HG03442 (cell line): ENCODE data around the gene NACA2.
"Not testable (repeated sequence)": the region's sequence is repeated elsewhere in the genome, so short reads cannot be mapped to it uniquely, and the experiment has no call there.

Source experiments
- ATAC-seq: cut with Tn5 transposase; IDR thresholded peaks from one replicate; pipeline ENCODE4 v1.9.1; 2021; ENCODE audit warnings: mild to moderate bottlenecking, moderate library complexity; ENCODE audit not compliant: unreplicated experiment

The NACA2 gene

DNA sequence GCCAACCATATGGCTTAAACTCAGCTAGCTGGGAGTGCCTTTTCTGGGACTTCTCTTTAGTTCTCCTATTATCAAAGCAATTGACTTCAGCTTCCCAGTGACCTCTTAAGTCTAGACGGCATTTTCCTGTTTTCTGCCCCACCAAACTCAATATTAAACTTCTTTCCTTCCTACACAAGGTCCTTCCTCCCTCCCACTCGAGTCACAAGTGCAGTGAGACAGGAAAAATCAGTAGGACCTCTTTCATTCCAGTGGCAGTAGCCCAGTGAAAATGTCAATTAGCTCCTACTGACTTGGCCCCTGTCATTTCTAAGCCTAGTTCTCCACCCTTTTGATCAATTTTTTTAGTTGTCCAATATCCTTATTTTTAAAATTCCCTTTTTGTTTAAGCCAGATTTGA lies 9.6 kb upstream of the NACA2 start:
- ATAC-seq: no peak

DNA sequence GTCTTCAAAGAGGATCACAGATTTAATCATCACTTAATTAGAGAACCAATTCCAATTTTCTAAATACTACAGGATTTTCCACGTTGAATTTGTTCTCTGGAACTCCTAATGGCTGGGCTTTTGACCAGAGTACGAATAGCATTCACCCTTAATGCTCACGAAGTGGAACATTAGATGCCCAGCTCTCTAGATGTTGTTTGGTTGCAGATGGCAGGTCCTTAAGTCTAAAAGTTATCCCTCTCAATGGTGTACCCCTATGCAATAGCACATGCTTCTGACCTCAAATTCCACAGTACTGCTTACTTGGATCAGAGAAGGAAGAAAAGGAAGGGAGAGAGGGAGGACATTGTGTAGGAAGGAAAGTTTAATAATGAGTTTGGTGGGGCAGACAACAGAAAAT lies 8.6 kb upstream of the NACA2 start:
- ATAC-seq: no peak

DNA sequence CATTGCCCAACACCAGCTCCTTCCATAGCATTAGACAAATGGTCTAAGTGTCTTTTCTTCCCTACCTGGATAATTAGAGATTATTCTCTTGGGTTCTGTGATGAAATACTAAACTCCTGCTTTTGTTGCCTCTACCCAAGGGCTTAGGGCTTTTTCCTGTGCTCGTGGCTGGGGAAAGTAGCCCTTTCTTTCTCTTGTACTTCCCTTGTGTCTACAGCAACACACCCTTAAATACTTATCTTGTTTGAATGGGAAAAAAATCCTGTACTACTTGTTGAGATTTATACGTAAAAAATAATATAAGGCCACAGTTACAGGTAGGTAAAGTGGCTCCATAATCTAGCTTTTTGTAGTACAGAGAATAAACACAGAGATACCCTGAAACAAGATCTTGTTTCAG lies 7.0 kb upstream of the NACA2 start:
- no peak for ATAC-seq

DNA sequence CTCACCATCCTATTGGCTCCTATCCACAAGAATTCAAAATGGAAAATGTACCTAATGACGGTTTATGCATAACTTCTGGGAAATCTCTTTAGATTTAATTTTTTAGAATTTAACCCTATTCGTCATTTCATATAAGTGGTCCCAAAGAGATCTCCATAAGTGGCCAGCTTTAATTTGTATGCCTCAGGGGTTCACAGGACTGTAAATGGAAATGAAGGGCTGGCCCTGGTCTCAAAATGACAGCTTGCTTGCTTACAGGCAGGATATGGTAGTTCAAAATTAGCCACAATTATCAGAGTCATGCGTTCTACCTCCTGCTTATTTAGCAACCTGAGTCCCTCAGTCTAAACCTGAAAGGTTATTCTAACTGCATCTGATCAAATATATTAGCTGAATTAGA lies 6.6 kb upstream of the NACA2 start:
- no peak for ATAC-seq

DNA sequence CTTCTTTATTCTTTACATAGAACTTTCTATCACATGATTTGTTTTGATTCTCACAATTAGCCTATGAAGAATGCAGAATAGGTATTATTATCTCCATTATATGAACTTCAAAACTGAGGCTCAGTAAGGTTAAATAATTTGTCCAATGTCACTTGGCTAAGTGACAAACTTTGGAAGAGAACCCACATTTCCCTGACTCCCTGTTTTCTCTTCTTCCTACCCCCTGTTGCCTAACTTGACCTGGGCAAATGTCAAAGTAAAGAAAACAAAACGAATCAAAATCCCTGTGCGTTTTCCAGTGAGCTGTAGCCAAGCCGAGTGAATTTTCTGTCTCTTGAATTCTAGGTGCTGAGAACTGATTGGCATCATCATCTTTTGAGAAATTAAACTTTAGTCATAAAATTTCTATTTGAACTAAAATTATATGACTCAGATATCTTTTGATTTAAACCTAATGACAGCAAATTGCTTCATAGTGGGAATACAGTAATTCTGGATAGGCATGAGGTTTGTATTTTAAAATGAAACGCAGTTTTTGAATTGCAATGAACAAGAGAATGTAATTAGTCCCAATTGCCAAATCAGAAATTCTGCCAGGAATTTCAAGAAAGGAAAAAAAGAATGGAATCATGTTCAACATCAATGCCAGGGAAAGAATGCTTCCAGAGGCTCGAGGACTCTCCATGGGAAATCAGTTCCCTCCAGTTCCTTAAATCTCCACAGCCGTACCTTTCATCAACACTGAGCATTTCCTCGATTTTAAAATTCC lies 4.6 kb upstream of the NACA2 start:
- no peak for ATAC-seq

DNA sequence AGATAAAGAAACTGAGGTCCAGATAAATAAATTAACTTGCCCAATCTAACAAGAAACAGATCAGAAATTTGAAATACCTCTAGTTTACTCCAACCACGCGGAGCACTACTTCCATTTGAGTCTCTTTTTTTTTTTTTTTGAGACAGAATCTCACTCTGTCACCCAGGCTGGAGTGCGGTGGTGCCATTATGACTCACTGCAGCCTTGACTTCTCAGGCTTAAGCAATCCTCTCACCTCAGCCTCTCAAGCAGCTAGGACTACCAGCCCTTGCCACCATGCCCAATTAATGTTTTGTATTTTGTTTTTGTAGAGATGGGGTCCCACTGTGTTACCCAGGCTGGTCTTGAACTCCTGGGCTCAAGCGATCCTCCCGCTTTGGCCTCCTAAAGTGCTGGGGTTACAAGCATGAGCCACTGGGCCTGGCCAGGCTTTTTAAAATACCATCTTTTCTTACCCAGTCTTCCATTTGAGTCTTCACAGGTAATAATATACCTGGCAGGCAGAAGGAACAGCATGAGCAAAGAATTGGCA lies 3.3 kb upstream of the NACA2 start:
- ATAC-seq: no peak

DNA sequence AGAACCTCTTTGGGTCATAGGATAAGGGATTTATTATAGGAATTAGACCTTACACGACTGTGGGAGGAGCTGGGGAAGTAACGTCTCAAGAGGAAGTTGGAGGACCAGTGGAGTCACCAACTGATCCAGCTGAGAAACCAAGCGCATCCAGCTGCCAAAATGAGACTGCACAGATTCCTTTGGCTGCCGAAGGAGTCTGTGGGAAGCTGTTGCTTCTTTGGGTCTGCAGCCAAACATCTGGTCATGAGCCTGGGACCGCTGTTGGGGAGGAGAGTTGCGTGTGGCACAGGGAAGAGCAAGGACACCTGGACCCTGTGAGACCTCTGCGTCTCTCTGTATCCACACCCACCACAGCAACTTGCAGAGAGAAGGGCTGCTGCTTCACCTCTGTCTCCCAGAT lies 2.4 kb upstream of the NACA2 start:
- no peak for ATAC-seq

DNA sequence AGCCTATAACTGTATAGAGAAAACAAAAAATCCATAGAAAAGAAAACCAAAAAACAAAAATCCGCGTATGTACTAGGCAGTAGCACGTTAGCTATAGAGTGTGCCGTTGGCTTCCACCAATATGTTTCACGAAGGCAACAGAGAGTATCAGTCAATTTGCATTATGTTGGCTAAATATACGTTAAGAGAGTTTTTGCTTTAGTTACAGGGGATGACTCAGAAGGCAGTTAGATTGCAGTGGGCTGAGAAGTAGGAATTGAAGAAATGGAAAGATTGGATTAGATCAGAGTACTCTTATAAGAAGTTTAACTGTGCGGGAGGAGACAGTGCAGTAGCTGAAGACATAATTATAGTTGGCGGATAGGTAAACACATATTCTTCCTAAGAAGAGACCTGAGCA lies 911 bp upstream of the NACA2 start:
- ATAC-seq: no peak

DNA sequence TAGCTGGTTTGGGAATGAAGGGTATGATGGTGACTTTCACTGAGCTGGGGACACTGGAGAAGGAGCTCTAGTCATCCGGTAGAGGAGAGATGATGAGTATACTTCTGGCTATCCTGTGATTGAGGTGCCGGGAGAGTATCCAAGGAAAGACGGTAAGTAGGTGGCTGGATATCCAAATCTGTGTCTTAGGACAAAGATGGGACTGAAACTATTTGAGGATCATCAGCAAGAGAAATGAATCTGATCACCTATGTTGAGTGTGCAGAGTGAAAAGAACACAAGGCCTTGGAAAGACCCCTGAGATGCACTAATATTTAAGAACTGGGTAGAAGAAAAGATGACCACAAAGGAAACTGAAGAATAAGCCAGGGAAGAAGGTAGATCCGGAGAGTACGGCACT lies 1.0 kb downstream of the NACA2 start:
- ATAC-seq: no peak

DNA sequence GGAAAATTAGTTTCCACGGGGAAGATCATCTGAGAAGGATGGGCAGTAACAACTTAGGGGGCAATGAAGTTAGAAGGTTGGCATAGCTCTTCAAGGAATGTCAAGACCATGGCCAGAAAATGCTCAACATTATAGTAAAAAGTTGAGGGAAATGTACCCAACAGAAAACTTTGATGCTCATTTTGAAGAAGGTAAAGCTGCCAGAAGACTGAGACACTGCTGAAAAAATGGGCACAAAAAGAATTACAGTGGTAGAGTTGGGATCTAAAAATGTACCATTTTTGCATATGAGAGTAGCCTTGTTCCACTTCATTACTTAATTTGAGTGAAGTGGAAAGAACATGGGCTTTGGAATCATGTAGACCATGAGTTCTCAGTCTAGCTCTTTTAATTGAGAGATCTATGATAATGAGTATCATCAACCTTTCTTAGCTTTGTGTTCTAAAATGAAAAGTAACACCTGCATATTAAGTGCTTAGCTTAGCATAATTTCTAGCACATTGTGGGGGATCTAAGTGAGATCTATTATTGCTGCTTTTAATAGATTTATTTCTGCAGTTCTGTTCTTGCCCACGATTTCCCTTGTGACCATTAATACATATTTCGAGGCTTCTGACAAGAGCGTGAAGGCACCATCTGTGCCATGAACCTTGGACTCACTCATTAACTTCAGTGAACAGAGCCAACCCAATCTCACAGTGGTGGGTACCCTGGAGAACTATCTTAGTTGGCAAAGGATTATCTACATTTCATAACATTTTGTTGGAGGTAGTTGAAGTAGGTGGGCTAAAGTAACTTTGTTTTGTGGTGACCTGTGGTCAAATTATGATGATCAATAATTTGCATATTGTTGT lies 3.0 kb downstream of the NACA2 start:
- no peak for ATAC-seq

DNA sequence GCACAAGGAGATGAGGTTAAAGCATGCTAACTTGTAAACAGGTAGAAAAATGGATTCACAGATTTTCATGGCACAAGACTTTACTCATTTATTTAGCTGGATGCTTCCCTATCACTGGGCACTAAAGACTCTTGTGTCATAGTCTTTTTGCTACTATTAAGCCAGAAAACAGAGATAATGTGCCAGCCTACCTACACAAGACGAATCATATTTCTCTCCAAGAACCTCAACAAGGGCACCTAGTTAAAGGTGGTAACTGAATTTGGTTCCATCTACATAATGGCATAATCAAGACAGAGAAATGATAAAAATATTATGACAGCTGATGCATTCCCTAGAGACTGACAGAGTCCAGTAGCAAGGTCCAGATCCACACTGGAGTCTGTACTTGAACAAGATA lies 3.8 kb downstream of the NACA2 start:
- ATAC-seq: no peak

DNA sequence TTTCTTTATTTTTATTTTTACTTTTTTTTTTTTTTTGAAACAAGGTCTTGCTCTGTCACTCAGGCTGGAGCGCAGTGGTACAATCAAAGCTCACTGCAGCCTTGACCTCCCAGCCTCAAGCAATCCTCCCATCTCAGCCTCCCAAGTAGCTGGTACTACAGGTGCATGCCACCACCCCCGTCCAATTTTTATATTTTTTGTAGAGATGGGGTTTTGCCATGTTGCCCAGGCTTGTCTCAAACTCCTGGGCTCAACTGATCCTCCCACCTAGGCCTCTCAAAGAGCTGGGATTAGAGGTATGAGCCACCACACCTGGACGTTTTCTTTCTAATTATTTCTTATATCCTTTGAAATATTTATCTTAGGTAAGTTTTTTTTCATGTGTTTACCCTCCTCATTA lies 4.4 kb downstream of the NACA2 start:
- ATAC-seq: not testable (repeated sequence)

DNA sequence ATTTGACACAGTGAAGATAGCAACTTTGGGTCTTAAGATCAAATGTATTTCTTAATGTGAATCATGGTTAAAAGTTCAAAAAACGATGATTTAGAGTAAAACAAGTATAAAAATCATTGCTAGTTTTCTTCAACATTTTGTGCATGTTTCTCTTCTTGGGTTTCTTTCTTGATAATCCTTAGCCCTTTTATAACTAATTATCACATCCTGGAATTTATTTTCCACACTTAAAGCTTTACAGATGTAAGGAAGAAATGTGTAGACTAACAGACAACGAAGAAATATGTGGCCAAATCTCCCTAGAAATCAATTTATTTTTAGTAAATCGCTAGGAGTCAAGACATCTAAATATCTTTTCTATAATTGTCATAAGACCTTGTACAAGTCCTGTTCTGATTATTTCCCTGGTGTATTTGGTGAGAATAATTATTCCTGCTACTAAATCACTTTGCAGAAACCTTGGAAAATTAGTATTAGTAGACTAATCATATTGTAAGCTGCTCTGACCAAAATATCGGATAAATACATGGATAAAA lies 4.9 kb downstream of the NACA2 start:
- no peak for ATAC-seq

DNA sequence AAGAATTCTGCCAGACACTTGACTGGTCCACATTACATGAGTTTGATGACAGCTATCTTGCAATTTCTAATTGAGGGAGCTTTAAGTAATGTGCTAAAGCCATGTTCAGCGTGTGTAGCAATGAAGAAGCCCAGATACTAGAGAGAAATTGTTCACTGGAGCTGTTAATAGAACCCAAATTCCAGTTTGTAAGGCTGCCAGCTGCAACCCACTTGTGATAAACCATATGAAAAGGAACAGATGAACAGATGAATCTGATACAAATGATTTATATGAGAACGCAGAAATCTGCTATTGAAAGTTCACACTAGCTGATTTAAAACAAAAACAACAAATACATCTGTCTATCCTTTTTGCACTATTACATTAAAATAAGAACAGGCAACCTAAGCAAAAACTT lies 6.2 kb downstream of the NACA2 start:
- ATAC-seq: no peak

DNA sequence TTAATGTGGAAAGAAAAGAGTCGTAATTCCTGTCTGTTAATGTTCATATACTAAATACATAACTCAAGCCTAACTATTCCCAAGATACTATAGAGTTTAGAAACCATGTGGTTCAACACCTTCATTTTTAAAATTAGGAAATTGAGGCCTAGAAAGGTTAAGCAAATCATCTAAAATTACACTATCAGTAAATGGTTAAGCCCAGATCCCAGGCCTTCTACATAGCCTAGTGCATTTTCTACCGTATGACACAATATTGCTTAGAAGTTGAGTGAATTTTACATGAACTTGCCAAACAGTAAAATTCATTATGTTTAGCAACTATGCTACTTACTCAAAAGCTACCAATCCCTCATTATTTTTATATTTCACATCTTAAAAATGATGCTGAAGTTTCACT lies 6.8 kb downstream of the NACA2 start:
- no peak for ATAC-seq

DNA sequence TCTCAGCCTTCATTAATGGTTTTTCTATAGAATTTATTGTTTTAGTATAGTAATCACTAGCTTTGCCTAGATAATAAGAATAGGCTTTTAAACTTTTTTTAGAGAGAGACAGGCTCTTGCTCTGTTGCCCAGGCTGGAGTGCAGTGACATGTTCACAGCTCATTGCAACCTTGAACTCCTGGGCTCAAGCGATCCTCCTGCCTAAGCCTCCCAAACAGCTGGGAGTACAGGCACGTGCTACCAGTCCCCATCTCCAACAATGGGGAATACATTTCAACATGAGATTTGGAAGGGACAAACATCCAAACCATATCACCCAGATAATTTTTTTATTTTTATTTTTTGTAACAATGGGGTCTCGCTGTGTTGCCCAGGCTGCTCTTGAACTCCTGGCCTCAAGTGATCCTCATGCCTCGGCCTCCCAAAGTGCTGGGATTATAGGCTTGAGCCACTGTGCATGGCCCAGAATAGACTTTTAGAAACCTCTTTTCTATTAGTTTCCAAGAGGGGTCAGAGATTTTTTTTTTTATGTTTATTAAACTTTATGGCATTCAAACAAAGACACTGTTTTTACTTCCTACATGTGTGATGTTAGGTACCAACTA lies 7.3 kb downstream of the NACA2 start:
- no peak for ATAC-seq

DNA sequence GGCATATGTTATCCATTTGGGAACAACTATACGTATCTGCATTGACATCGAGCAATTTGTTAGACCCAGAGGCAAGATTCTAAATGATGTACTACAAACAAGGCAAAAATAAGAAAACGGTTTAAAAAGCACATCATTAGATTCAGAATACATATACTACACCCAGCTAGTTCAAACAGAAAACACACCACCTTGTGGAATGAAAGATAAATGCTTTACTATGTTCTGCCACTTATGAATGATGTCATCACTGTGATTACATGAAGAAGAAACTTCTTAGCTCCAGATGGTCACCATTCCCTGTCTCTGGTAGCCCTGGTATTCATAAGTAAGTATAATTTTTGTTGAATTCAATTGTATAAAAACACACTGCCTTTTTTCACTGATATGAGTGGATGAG lies 7.8 kb downstream of the NACA2 start:
- no peak for ATAC-seq

DNA sequence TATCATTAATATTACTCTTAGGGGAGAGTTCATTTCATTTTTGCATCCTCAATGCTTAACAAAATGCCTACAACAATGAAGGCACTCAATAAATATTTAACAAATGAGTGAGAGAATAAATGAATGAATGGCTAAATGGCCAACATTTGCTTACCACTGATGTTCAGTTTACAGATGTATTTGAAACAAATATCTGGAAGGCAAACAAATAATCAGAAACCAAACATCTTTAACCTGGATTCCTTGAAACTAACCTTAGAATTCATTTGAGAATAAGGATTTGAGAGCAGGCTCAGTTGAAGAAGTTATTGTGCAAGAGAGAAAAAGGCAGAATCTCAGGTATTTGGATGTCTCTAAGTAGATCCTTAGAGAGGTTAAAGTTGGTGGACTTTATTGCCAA lies 8.4 kb downstream of the NACA2 start:
- ATAC-seq: no peak

DNA sequence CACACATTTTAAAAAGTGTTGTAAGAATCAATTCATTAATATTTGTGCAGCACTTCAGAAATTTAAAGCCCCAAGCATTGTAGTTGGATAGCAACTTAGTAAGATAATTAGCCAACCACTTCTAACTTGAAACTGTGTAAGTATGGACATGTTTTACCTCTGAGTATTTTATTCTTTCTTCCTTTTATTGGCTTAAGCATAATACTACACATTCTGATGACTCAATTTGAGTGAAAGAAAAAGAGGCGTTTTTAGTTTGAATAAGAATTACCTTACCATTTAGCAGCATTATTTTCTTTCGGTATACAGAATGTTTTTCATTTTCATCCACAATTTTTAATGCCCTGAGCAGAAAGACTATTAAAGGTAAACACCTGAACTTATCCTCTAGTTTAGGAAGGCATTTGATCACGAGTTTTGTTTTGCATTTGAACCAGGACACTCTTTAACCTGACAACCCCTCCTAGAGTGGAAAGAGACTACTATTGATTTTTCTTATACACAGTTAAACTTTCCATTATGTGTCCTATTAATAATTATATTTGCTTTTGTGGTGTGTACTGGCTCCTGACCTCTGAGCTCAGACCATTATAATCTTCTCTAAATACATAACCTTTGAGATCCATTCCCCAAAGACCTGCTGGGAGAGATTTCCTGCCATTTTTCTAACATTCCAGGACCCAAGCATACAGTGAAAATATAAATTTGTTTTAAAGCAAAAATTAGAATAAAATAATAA lies 9.2 kb downstream of the NACA2 start:
- no peak for ATAC-seq

DNA sequence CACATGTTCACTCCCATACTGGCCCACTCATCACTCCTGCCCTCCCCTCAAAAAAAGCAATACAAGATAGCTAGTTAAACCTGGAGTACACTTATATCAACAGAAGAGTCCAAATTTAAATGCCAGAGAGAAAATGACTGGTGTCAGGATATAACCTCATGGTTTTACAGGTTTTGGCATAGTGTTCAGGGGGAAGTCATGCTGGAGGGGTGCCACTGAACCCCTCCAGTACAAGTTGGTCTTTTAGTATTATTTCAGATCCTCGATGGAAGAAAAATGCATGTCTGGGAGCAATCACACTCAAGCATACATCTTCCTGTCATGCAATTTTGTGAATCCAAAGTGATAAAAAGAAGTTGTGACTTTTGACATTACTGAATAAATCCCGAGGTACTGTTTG lies 10.5 kb downstream of the NACA2 start:
- ATAC-seq: no peak

DNA sequence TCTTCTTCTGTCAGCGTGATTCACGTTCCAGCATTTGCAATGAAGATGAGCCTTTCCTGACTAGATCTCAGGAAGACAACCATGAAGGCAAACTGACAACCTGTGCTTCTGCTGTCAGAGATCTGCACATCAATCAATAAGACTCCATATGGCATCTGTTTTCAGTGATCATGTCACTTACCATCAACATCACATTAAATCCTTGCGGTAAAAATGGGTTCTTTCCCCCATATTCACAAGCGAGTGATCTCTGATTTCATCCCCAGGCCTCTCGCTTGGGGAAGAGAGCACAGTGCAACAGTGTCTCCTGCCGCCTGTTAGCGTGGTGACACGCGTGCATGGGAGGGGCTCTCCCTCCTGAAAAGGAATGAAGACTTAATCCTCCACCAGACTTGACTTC lies 11.1 kb downstream of the NACA2 start:
- ATAC-seq: no peak
